Epithelial cell of prostate (primary cell): ENCODE results near the gene FES.

Source experiments
- DNase-seq: peaks from one replicate; pipeline ENCODE4 v3.0.0-alpha.2; 2011; ENCODE audit warnings: low read depth, low spot score
- H3K27ac ChIP-seq: fragments of 450-650 bp; 2 replicates; pipeline ENCODE4 v1.5.1; 2017; ENCODE audit warnings: mild to moderate bottlenecking

FES gene

DNA sequence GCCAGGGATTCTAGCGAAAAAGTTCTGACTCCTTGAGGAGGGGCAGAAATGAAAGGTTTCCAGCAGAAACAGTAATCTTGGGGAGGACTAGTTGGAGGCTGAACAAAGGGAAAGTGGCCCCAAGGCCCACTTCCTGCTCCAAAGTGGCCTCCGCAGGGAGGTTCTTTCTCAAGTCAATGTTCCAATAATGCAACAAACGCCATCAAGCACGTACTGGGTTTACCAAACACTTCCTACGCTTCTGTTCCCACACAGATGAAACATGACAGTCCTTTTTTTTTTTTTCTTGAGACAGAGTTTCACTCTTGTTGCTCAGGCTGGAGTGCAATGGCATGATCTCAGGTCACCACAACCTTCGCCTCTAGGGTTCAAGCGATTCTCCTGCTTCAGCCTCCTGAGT, 60.8 kb downstream of the FES start:
- H3K27ac ChIP-seq = no peak overlapping the region
- no peak for DNase-seq
